ENCODE data around the gene SIX5. TPM values are rescaled to one million over a fixed set of nuclear protein-coding genes. Genes with fewer than 3 reads are reported as not detected.
A peak's percentile ranks its signal among the peaks of the same experiment; 100 is the strongest.

SIX5 gene
- total RNA-seq, 1 donor = under 0.01 TPM

DNA sequence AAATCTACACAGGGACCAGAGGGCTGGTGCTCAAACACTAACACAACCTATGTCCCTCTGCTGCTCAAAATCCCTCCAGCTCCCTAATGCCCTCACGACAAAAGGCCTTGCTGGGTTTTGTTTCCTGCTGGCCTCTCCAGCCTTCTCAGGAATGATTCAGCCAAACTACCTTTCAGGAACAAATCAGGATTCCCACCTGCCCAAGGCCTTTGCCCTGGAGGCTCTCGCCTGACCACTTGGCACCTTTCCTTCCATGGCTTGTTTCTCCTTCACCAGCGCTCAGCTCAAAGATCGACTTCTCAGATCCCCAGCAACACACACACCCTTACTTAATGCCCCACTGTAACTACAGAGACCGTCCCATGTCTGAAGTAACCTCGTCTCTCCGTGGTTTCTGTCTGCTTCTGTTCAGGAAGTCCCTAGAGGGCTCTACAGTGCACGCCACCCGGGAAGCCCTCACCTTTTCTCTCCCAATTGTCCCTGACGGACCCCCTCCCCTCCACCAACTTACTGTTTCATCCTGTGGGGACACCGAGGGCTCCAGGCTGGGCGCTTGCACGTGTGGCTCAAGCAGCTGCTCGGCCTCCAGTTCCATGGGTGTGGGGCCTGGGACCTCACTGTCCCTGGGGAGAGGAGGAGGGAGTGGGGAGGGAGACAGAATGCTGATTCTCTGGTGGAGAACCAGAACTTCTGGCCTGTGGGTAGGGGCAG lies 3.2 kb upstream of the SIX5 start:
- Histone ChIP-seq H3K27me3 (ENCODE audit: insufficient read depth, low read length) (peaks cover 47% of the 10 kb centered on the region), H3K4me3 (ENCODE audit: low read length) (no peak overlapping the region), H3K4me1 (ENCODE audit: insufficient read depth, low read length) (peaks cover 31% of the 10 kb centered on the region)

DNA sequence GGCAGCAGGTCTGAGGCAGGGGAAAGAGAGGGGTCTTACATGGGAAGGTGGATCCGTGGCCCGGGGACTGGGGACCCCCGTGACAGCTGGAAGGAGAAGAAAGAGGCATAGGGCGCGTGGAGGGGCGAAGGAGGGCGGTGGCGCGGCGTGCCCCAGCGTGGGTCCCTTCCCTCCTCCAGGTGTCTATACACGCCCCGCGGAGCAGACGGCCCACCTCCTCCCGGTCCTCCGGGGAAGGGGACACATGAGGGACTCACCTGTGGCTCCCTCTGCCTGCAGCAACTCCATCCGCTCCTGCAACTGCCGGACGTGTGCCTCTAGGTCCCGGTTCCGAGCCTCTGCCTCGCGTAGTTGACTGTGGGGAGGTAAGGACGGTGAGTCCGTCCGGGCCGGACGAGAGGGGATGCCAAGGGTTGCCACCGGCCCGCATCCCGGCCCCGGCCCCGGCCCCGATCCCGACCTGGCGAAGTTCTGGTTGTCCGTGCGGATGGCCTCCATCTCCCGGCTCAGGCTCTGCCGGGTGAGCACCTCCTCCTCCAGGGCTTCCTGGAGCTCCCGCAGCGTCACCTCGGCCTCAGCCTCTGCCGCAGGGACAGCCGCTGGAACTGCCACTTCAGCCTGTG lies 2.4 kb upstream of the SIX5 start:
- peaks cover 31% of the 10 kb centered on the region for H3K4me1 ChIP-seq (ENCODE audit: insufficient read depth, low read length)
- H3K27me3 ChIP-seq (ENCODE audit: insufficient read depth, low read length) = peaks cover 51% of the 10 kb centered on the region
- H3K9me3 ChIP-seq (ENCODE audit: low read depth, low read length) = no peaks in the 10 kb centered on the region
- H3K4me3 ChIP-seq (ENCODE audit: low read length) = no peak overlapping the region

More for the DNA sequence above, 3.2 kb upstream of the SIX5 start:
- no peaks in the 10 kb centered on the region for H3K9me3 ChIP-seq (ENCODE audit: low read depth, low read length)

DNA sequence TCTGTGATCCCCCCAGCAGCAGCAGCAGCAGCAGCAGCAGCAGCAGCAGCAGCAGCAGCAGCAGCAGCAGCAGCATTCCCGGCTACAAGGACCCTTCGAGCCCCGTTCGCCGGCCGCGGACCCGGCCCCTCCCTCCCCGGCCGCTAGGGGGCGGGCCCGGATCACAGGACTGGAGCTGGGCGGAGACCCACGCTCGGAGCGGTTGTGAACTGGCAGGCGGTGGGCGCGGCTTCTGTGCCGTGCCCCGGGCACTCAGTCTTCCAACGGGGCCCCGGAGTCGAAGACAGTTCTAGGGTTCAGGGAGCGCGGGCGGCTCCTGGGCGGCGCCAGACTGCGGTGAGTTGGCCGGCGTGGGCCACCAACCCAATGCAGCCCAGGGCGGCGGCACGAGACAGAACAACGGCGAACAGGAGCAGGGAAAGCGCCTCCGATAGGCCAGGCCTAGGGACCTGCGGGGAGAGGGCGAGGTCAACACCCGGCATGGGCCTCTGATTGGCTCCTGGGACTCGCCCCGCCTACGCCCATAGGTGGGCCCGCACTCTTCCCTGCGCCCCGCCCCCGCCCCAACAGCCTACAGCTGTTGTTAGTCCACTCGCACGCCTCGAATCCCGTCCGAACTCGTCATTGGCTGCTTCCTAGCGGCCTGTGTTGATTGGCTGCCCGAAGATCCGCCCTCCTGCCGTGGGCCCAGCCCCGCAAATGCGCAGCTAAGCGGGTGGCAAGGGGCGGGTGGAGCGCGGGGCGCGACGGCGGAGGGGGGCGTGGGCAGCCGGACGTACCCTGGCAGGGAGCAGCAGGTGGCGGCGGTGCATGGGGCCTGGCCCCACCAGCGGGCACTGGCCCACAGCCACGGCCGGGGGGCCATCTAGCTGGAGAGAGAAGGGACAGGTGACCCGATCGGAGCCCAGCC lies 1.4 kb upstream of the SIX5 start:
- Histone ChIP-seq H3K9me3 (ENCODE audit: low read depth, low read length) (no peaks in the 10 kb centered on the region), H3K4me1 (ENCODE audit: insufficient read depth, low read length) (peaks cover 31% of the 10 kb centered on the region), H3K27me3 (ENCODE audit: insufficient read depth, low read length) (peaks cover 52% of the 10 kb centered on the region), H3K4me3 (ENCODE audit: low read length) (peak overlapping the region; percentile 49)

DNA sequence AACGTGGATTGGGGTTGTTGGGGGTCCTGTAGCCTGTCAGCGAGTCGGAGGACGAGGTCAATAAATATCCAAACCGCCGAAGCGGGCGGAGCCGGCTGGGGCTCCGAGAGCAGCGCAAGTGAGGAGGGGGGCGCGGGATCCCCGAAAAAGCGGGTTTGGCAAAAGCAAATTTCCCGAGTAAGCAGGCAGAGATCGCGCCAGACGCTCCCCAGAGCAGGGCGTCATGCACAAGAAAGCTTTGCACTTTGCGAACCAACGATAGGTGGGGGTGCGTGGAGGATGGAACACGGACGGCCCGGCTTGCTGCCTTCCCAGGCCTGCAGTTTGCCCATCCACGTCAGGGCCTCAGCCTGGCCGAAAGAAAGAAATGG lies 754 bp upstream of the SIX5 start:
- Histone ChIP-seq H3K4me1 (ENCODE audit: insufficient read depth, low read length) (peaks cover 31% of the 10 kb centered on the region), H3K4me3 (ENCODE audit: low read length) (peak overlapping the region; percentile 49), H3K9me3 (ENCODE audit: low read depth, low read length) (no peaks in the 10 kb centered on the region), H3K27me3 (ENCODE audit: insufficient read depth, low read length) (peaks cover 49% of the 10 kb centered on the region)

DNA sequence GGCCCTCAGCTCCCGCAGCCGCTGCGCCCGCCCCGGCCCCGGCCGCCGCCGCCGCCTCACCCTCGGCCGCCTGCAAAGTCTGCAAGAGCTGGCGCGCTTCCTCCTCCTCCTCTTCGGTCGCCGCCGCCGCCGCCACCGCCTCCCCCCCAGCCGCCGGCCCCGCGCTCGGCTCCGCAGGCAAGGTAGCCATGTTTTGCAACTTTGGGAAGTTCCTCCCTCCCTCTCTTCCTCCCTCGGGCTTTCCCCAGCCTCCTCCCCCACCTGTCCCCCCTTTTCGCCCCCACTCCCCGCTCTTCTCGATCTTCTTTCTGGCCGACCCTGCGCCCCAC lies 433 bp downstream of the SIX5 start:
- peak overlapping the region; percentile 49 for H3K4me3 ChIP-seq (ENCODE audit: low read length)
- H3K27me3 ChIP-seq (ENCODE audit: insufficient read depth, low read length) = peaks cover 44% of the 10 kb centered on the region
- H3K4me1 ChIP-seq (ENCODE audit: insufficient read depth, low read length) = peaks cover 31% of the 10 kb centered on the region
- no peaks in the 10 kb centered on the region for H3K9me3 ChIP-seq (ENCODE audit: low read depth, low read length)

DNA sequence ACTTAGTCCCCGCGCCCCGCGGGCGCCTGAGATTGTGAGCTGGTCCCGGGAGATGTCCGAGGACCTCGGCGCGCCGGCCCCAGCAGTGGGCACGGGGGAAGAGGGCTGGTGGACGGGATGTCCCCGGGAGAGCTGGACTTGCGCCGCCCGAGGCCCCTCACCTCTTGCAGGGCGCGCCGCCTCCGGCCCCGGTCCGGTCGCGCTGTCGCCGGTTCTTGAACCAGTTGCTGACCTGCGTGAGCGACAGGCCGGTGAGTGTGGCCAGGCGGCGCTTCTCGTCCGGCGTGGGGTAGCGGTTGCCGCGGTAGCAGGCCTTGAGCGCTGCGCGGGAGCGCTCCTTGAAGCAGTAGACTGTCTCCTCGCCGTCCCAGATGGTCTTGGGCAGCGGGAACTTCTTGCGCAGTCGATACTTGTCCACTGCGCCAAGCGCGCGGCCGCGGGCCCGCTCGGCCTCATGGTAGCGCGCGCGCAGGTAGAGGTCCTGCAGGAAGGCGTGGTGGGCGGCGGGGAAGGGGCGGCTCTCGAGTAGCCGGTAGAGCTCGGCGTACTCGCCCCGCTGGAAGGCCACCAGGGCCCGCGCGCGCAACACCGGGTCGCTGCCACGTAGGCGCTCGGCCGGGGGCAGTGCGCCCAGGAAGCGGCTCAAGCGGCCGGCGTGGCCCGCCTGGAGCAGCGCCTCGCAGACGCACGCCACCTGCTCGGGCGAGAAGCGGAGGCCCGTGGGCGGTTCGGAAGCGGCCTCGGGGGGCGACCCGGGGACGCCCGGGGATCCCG lies 984 bp downstream of the SIX5 start:
- Histone ChIP-seq H3K4me1 (ENCODE audit: insufficient read depth, low read length) (peaks cover 31% of the 10 kb centered on the region), H3K9me3 (ENCODE audit: low read depth, low read length) (no peaks in the 10 kb centered on the region), H3K27me3 (ENCODE audit: insufficient read depth, low read length) (peaks cover 38% of the 10 kb centered on the region), H3K4me3 (ENCODE audit: low read length) (peak overlapping the region; percentile 13)

DNA sequence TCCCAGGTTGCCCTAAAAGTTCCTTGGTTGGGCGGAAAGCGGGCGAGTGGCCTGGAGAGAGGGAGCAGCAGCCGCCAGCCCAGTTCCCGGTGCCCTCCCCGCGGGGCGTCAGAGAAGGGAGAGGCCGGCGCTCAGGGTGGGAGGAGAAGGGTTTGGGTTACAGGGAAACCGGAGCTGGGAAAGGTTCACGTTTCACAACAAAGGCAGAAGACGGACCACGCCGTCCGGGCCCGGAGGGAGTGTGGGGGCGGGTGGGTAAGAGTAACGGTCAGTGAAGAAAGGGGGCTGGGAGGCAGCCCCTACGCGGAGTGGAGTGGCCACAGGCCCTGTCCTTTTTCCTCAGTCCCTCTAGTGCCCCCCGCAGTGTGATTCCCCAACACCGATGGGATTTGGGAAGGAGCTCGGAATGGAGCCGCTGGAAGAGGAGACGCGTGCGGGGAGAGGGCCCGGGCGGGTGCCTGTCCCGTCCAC lies 1.6 kb downstream of the SIX5 start:
- Histone ChIP-seq H3K4me1 (ENCODE audit: insufficient read depth, low read length) (peaks cover 31% of the 10 kb centered on the region), H3K27me3 (ENCODE audit: insufficient read depth, low read length) (peaks cover 32% of the 10 kb centered on the region), H3K4me3 (ENCODE audit: low read length) (no peak overlapping the region), H3K9me3 (ENCODE audit: low read depth, low read length) (no peaks in the 10 kb centered on the region)

DNA sequence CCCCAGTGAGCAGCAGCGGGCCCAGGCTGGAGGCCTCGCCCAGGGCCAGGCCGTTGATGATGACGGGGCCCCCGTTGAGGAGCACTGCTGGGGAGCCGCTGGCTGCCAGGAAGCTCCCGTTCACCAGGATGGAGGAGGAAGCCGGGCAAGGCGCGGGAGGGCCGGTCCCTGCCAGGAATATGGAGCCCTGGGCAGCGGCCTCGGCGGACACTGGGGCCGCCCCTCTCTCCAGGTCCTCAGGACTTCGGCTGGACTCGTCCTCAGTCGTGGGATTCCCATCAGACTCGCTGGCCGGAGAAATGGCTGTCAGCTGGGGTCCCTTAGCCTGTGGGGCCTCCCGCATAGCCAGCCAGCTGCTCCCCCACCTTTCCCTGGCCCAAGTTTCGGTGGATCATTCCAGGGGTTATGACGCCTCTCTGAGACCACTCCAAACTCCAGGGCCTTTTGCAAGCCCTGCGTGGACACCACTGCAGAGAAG lies 2.1 kb downstream of the SIX5 start:
- H3K4me3 ChIP-seq (ENCODE audit: low read length) = no peak overlapping the region
- peaks cover 26% of the 10 kb centered on the region for H3K27me3 ChIP-seq (ENCODE audit: insufficient read depth, low read length)
- H3K9me3 ChIP-seq (ENCODE audit: low read depth, low read length) = no peaks in the 10 kb centered on the region
- H3K4me1 ChIP-seq (ENCODE audit: insufficient read depth, low read length) = peaks cover 31% of the 10 kb centered on the region

DNA sequence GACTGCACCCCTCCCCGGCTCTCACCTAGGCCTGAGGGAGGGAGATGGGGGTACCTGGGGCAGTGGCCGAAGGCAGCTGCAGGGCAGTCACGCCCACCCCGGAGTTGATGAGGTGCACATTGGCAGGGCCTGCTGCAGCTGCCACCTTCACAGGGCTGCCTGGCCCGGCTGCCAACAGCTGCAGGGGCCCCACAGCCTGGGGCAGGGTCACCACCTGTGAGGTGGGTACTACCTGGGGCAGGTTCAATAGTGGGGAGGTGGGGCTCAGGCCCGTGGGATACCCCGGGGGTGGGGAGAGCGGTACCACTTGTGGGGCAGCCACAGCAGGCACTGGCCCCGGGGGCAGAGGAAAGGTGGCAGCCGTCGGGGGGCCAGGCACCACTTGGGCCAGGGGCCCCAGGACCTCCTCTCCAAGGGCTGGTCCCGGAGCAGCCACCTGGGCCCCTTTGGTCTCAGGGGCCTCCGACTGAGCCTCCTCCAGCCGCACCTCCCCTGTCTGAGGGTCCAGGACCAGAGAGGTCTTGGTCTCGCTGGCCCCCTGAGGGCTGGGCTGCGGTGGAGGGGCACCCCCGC lies 2.7 kb downstream of the SIX5 start:
- Histone ChIP-seq H3K4me3 (ENCODE audit: low read length) (no peak overlapping the region), H3K4me1 (ENCODE audit: insufficient read depth, low read length) (peaks cover 31% of the 10 kb centered on the region), H3K27me3 (ENCODE audit: insufficient read depth, low read length) (peaks cover 24% of the 10 kb centered on the region), H3K9me3 (ENCODE audit: low read depth, low read length) (no peaks in the 10 kb centered on the region)

DNA sequence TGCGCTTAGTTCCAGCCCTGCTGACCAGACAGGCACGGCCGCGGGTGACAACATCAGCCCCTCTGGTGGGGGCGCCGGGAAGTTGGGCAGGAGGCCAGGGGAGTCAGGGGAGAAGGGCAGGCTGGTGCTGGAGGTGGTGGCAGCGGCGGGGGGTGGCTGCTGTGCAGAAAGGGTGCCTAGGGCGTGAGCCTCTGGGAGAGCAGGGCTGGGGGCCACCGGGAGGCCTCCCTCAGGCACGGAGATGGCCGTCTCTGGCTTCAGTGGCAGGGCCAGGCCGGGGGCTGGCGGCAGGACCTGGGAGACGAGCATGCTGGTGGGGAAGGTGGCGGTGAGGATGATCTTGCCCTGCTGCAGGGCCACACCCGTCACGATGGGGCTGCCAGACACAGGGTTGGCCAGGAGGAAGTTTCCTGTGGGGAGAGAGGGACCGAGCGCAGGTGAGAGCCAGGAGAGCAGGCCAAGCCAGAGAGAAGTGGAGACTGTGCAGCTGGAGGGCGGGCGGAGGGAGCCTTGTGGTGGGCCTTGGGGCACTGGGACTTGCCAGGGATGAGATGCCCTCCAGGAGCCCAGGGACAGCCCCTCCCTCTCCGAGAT lies 3.3 kb downstream of the SIX5 start:
- Histone ChIP-seq H3K27me3 (ENCODE audit: insufficient read depth, low read length) (peaks cover 19% of the 10 kb centered on the region), H3K9me3 (ENCODE audit: low read depth, low read length) (no peaks in the 10 kb centered on the region), H3K4me1 (ENCODE audit: insufficient read depth, low read length) (peaks cover 29% of the 10 kb centered on the region), H3K4me3 (ENCODE audit: low read length) (no peak overlapping the region)

DNA sequence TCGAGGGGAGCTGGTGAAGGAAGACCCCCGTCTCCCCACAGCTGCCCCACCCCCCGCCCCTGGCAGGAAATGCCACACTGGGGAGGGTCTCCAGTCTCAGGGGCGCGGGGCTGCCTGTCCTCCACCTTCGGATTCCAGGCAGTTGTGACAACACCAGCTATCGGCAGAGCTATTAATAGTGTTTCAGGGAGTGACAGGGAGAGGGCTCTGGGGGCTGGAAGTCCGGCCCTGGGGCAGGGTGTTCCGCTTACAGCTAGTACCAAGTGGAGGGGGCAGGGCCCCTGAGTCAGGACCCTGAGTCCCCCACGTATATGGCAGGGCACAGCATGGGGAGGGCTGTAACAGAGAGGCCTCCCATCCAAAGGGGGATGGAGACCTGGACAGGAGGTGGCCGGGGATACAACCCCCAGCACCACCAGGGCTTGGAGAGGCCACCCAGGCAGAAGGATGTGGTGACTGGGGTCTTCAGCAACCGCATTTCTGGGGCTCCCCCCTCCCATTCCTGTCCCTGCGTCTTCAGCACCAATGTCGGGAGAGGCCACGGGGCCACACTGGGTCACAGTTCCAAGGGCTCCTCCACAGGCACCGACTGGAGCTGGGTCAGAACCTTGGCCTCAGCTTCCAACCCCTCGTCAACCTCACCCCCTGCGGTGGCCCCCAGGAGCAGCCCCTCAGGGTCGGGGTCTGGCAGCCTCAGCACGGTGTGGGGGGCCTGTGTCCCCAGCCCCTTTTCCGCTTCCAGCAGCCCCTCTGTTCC lies 3.9 kb downstream of the SIX5 start:
- peaks cover 19% of the 10 kb centered on the region for H3K27me3 ChIP-seq (ENCODE audit: insufficient read depth, low read length)
- no peak overlapping the region for H3K4me3 ChIP-seq (ENCODE audit: low read length)
- peaks cover 22% of the 10 kb centered on the region for H3K4me1 ChIP-seq (ENCODE audit: insufficient read depth, low read length)
- H3K9me3 ChIP-seq (ENCODE audit: low read depth, low read length) = no peaks in the 10 kb centered on the region

DNA sequence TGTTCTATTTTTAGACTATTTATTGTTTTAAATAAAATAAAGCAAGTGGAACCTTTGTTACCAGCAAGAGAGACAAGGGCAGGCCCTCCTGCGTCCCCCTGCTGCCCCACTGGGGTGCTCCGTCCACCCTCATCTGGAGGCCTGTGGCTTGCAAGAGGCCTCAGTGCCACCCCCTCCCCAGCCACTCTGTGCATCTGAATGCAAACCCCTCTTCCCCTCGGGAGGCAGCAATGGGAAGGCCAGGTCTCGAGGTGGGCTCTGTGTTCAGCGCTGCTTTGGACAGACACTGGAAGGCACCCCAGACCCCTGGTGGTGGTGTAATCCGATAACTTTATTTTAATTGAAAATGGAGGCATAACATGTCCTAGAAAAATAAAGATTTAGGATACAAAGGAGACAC lies 4.6 kb downstream of the SIX5 start:
- H3K9me3 ChIP-seq (ENCODE audit: low read depth, low read length) = no peaks in the 10 kb centered on the region
- H3K4me1 ChIP-seq (ENCODE audit: insufficient read depth, low read length) = peaks cover 15% of the 10 kb centered on the region
- peaks cover 19% of the 10 kb centered on the region for H3K27me3 ChIP-seq (ENCODE audit: insufficient read depth, low read length)
- H3K4me3 ChIP-seq (ENCODE audit: low read length) = no peak overlapping the region

DNA sequence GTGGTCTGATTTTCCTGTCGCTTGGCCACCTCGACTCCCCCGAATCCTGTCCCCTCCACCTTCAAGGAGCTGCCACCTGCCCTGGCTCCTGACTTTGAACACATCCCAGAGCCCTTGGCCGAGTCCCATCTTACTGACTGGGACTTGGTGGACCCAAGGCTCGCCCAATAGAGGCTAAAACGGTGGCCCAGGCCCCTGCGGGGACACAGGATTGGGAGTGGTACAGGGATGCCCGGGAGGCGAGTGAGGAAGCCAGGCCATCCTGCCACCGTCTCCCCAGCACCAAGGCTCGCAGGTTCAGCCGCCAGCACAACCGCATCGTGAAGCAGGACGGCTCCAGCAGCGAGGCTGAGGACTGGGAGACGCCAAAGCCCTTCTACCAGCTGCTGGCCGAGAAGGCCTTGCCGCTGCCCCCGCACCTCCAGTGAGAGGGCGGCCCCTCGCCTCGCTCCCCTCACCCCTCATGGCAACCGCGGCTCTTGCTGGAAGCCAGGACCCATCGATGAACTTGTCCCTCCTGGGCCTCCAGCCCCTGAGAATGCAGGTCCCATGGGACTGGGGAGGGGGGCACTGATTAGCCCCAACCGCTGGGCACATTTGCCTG lies 5.3 kb downstream of the SIX5 start:
- Histone ChIP-seq H3K27me3 (ENCODE audit: insufficient read depth, low read length) (peaks cover 19% of the 10 kb centered on the region), H3K4me1 (ENCODE audit: insufficient read depth, low read length) (peaks cover 8% of the 10 kb centered on the region), H3K9me3 (ENCODE audit: low read depth, low read length) (no peaks in the 10 kb centered on the region), H3K4me3 (ENCODE audit: low read length) (no peak overlapping the region)
